GM21381 (cell line): ENCODE results near the gene EXO1.
"Not testable (repeated sequence)": the region's sequence is repeated elsewhere in the genome, so short reads cannot be mapped to it uniquely, and the experiment has no call there.

Source experiments
- ATAC-seq: cut with Tn5 transposase; IDR thresholded peaks from one replicate; pipeline ENCODE4 v1.9.1; 2021; ENCODE audit warnings: mild to moderate bottlenecking, moderate library complexity; ENCODE audit not compliant: unreplicated experiment

EXO1 gene

GRCh38 chr1:241834733-241835377 lies 13.1 kb upstream of the EXO1 start:
- no peak for ATAC-seq

GRCh38 chr1:241836941-241837340 lies 11.1 kb upstream of the EXO1 start:
- ATAC-seq, result no peak

- no peak for ATAC-seq
Measured at GRCh38 chr1:241837416-241837815, 10.6 kb upstream of the EXO1 start.

GRCh38 chr1:241837901-241838300 lies 10.1 kb upstream of the EXO1 start:
- no peak for ATAC-seq

- no peak for ATAC-seq
Measured at GRCh38 chr1:241838897-241839296, 9.1 kb upstream of the EXO1 start.

- ATAC-seq, result no peak
Measured at GRCh38 chr1:241839369-241839979, 8.5 kb upstream of the EXO1 start.

- ATAC-seq, result no peak
Measured at GRCh38 chr1:241840164-241840563, 7.8 kb upstream of the EXO1 start.

GRCh38 chr1:241841691-241842090 lies 6.3 kb upstream of the EXO1 start:
- no peak for ATAC-seq

GRCh38 chr1:241842565-241842964 lies 5.4 kb upstream of the EXO1 start:
- ATAC-seq, result no peak

- ATAC-seq, result no peak
Measured at GRCh38 chr1:241844593-241844992, 3.4 kb upstream of the EXO1 start.

GRCh38 chr1:241846375-241846774 lies 1.6 kb upstream of the EXO1 start:
- no peak for ATAC-seq

GRCh38 chr1:241846862-241847539 lies 1.0 kb upstream of the EXO1 start:
- ATAC-seq, result no peak

- ATAC-seq, result no peak
Measured at GRCh38 chr1:241847540-241847795, 536 bp upstream of the EXO1 start.

- peak; percentile 8 for ATAC-seq
Measured at GRCh38 chr1:241848686-241849344, 811 bp downstream of the EXO1 start.

GRCh38 chr1:241849345-241849695 lies 1.3 kb downstream of the EXO1 start:
- no peak for ATAC-seq

GRCh38 chr1:241855545-241856140 lies 7.6 kb downstream of the EXO1 start:
- not testable (repeated sequence) for ATAC-seq

GRCh38 chr1:241857131-241857530 lies 9.1 kb downstream of the EXO1 start:
- ATAC-seq, result peak; percentile 60

- ATAC-seq, result no peak
Measured at GRCh38 chr1:241860922-241861321, 12.9 kb downstream of the EXO1 start.

- ATAC-seq, result no peak
Measured at GRCh38 chr1:241869022-241869421, 21.0 kb downstream of the EXO1 start.

GRCh38 chr1:241870336-241870735 lies 22.3 kb downstream of the EXO1 start:
- ATAC-seq, result no peak

GRCh38 chr1:241870746-241871430 lies 22.9 kb downstream of the EXO1 start:
- ATAC-seq, result no peak
